ENCODE data around the gene GLUD1.
"Not testable (repeated sequence)": the region's sequence is repeated elsewhere in the genome, so short reads cannot be mapped to it uniquely, and the experiment has no call there.

DNA sequence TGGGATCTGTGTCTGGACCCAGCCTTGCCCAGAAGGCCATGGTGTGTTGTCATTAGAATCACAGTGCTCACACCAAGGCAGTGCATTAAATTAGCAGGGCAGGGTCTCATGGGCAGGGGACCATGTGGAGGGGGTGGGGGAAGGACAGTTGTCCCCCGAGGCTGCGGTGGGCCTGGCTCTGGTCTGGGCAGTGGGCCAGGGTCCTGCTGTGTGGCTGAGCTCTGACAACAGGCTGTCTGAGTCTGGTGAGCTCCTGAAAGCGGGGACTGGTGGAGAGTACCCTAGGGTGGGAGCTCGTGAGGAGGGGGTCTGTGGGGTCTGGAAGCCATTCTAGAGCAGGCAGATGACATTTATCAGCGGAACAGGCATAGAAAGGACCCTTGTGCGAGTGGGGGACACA lies 76.5 kb downstream of the GLUD1 start:
- TF ChIP-seq, protein P1, sequence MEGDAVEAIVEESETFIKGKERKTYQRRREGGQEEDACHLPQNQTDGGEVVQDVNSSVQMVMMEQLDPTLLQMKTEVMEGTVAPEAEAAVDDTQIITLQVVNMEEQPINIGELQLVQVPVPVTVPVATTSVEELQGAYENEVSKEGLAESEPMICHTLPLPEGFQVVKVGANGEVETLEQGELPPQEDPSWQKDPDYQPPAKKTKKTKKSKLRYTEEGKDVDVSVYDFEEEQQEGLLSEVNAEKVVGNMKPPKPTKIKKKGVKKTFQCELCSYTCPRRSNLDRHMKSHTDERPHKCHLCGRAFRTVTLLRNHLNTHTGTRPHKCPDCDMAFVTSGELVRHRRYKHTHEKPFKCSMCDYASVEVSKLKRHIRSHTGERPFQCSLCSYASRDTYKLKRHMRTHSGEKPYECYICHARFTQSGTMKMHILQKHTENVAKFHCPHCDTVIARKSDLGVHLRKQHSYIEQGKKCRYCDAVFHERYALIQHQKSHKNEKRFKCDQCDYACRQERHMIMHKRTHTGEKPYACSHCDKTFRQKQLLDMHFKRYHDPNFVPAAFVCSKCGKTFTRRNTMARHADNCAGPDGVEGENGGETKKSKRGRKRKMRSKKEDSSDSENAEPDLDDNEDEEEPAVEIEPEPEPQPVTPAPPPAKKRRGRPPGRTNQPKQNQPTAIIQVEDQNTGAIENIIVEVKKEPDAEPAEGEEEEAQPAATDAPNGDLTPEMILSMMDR (IDR thresholded peaks at IDR 0.05), result not testable (repeated sequence)
- TF ChIP-seq POLR2A (IDR thresholded peaks at IDR 0.05), result not testable (repeated sequence)
